Endodermal cell (in vitro differentiated cells): ENCODE measurements around the gene ANKRD12. TPM values are rescaled to one million over a fixed set of nuclear protein-coding genes. Genes with fewer than 3 reads are reported as not detected.

Experiments
- DNase-seq: peaks from one replicate; pipeline ENCODE4 v3.0.0-alpha.2; 2017
- H3K27ac ChIP-seq: 2 replicates; pipeline ENCODE4 v1.5.1; 2013; ENCODE audit warnings: mild to moderate bottlenecking, low read depth, low read length, moderate library complexity
- H3K27me3 ChIP-seq: 2 replicates; pipeline ENCODE4 v1.6.1; 2013; ENCODE audit warnings: mild to moderate bottlenecking, low read length, moderate library complexity; ENCODE audit not compliant: insufficient read depth, control insufficient read depth, poor library complexity, severe bottlenecking
- H3K36me3 ChIP-seq: 2 replicates; pipeline ENCODE4 v1.7.0; 2013; ENCODE audit warnings: mild to moderate bottlenecking, low read length, moderate library complexity; ENCODE audit not compliant: control insufficient read depth, insufficient read depth
- H3K4me1 ChIP-seq: one replicate; pipeline ENCODE4 v1.7.0; 2013; ENCODE audit warnings: low read length; ENCODE audit not compliant: control insufficient read depth, insufficient read depth
- H3K4me3 ChIP-seq: 2 replicates; pipeline ENCODE4 v1.5.1; 2013; ENCODE audit warnings: mild to moderate bottlenecking, low read length, moderate library complexity
- H3K9ac ChIP-seq: 2 replicates; pipeline ENCODE4 v1.6.1; 2013; ENCODE audit warnings: mild to moderate bottlenecking, low read length, moderate library complexity; ENCODE audit not compliant: poor library complexity, severe bottlenecking; ENCODE audit errors: extremely low read depth
- H3K9me3 ChIP-seq: 2 replicates; pipeline ENCODE4 v1.6.1; 2013; ENCODE audit warnings: mild to moderate bottlenecking, low read length, moderate library complexity; ENCODE audit not compliant: control insufficient read depth
- H3K27ac Mint-ChIP-seq: 2 replicates; pipeline ENCODE4 v1.8.0; 2020; ENCODE audit warnings: mixed read lengths
- H3K27me3 Mint-ChIP-seq: 2 replicates; pipeline ENCODE4 v1.8.0; 2021; ENCODE audit warnings: mild to moderate bottlenecking, mixed read lengths; ENCODE audit not compliant: insufficient read depth
- H3K36me3 Mint-ChIP-seq: 2 replicates; pipeline ENCODE4 v1.8.0; 2020; ENCODE audit warnings: low read depth, mixed read lengths
- H3K4me1 Mint-ChIP-seq: 2 replicates; pipeline ENCODE4 v1.8.0; 2020; ENCODE audit warnings: mixed read lengths
- H3K4me3 Mint-ChIP-seq: 2 replicates; pipeline ENCODE4 v1.8.0; 2020; ENCODE audit warnings: mild to moderate bottlenecking, moderate library complexity, mixed read lengths
- H3K9me3 Mint-ChIP-seq: 2 replicates; pipeline ENCODE4 v1.8.0; 2020; ENCODE audit warnings: mild to moderate bottlenecking, mixed read lengths
- CTCF ChIP-seq: fragments of 200-600 bp; sonication (generic); conservative IDR thresholded peaks from 2 replicates; pipeline ENCODE4 v1.5.0; 2021; ENCODE audit warnings: antibody characterized with exemption, mild to moderate bottlenecking
- WGBS, 2 experiments: methylation state at CpG; one replicate each; pipeline versions ENCODE4 v1.1.5 to v1.1.7; 2013; ENCODE audit warnings: missing lambda C conversion rate in 2 of 2, mixed read lengths in 1 of 2; ENCODE audit not compliant: insufficient coverage in 1 of 2, insufficient read length in 1 of 2; 5-methylcytosine and 5-hydroxymethylcytosine counted together
- total RNA-seq, 2 donors: library from RNA; stranded (reverse); fragmentation: NEBNext Ultra II Directional in 1 of 2; extraction: Animal tissue kit (Norgen Biotek cat#: 25700) in 1 of 2; gene quantifications; 2 replicates in 1 of 2; 3 replicates in 1 of 2; pipeline ENCODE4 v1.2.1, GENCODE V29; 2021

The ANKRD12 gene
- total RNA-seq, 2 donors from 2014 or later = 36.0 to 41.6 TPM

- Histone ChIP-seq H3K9ac (no peak overlapping the region), H3K27ac (no peak overlapping the region), H3K36me3 (peaks cover 55% of the 10 kb centered on the region), H3K4me1 (no peaks in the 10 kb centered on the region), H3K27me3 (no peaks in the 10 kb centered on the region), H3K9me3 (no peaks in the 10 kb centered on the region), H3K4me3 (no peak overlapping the region)
- Mint-ChIP-seq H3K27ac (no peak overlapping the region), H3K4me3 (no peak overlapping the region), H3K36me3 (peaks cover 26% of the 10 kb centered on the region), H3K27me3 (no peaks in the 10 kb centered on the region), H3K9me3 (no peaks in the 10 kb centered on the region), H3K4me1 (no peaks in the 10 kb centered on the region)
- no peak for TF ChIP-seq CTCF
- 90 to 95% methylated on average over 2 to 5 of the region's 5 CpGs for WGBS, 2 experiments
- no peak for DNase-seq
Observed at GRCh38 chr18:9223356-9223755, 86.8 kb downstream of the ANKRD12 start.

- peaks cover 37% of the 10 kb centered on the region for H3K36me3 Mint-ChIP-seq
- no peak overlapping the region for H3K27ac Mint-ChIP-seq
- Histone ChIP-seq H3K4me1 (no peaks in the 10 kb centered on the region), H3K27me3 (no peaks in the 10 kb centered on the region), H3K4me3 (no peak overlapping the region), H3K9me3 (peaks cover 6% of the 10 kb centered on the region), H3K27ac (no peak overlapping the region), H3K36me3 (peaks cover 31% of the 10 kb centered on the region), H3K9ac (no peak overlapping the region)
- DNase-seq = no peak
- no peaks in the 10 kb centered on the region for H3K27me3 Mint-ChIP-seq
- no peaks in the 10 kb centered on the region for H3K4me1 Mint-ChIP-seq
- TF ChIP-seq CTCF = no peak
- no peak overlapping the region for H3K4me3 Mint-ChIP-seq
- peaks cover 6% of the 10 kb centered on the region for H3K9me3 Mint-ChIP-seq
Observed at GRCh38 chr18:9226463-9226862, 89.9 kb downstream of the ANKRD12 start.

- no peaks in the 10 kb centered on the region for H3K4me1 ChIP-seq
- H3K27ac ChIP-seq = no peak overlapping the region
- no CpG with 5 or more reads among the region's 2 CpGs for WGBS, 2 experiments
- no peaks in the 10 kb centered on the region for H3K27me3 Mint-ChIP-seq
- H3K9me3 Mint-ChIP-seq = peaks cover 16% of the 10 kb centered on the region
- no peak overlapping the region for H3K9ac ChIP-seq
- peaks cover 30% of the 10 kb centered on the region for H3K36me3 Mint-ChIP-seq
- TF ChIP-seq CTCF = no peak
- H3K27me3 ChIP-seq = no peaks in the 10 kb centered on the region
- no peak overlapping the region for H3K4me3 ChIP-seq
- no peak overlapping the region for H3K4me3 Mint-ChIP-seq
- DNase-seq = no peak
- H3K36me3 ChIP-seq = peaks cover 10% of the 10 kb centered on the region
- H3K27ac Mint-ChIP-seq = no peak overlapping the region
- H3K9me3 ChIP-seq = peaks cover 18% of the 10 kb centered on the region
- no peaks in the 10 kb centered on the region for H3K4me1 Mint-ChIP-seq
Observed at GRCh38 chr18:9231852-9232486, 95.4 kb downstream of the ANKRD12 start.
